GM21381 (cell line): ENCODE measurements around the gene MAMDC2.

Experiments used
- ATAC-seq: cut with Tn5 transposase; IDR thresholded peaks from one replicate; pipeline ENCODE4 v1.9.1; 2021; ENCODE audit warnings: mild to moderate bottlenecking, moderate library complexity; ENCODE audit not compliant: unreplicated experiment

MAMDC2 gene

GRCh38 chr9:70127540-70128416 is 84.1 kb downstream of the MAMDC2 start:
- no peak for ATAC-seq

- no peak for ATAC-seq
Measured at GRCh38 chr9:70130266-70130665, 86.6 kb downstream of the MAMDC2 start.

- ATAC-seq = no peak
Measured at GRCh38 chr9:70131296-70131695, 87.6 kb downstream of the MAMDC2 start.

GRCh38 chr9:70133253-70134208 is 89.9 kb downstream of the MAMDC2 start:
- ATAC-seq = no peak

- no peak for ATAC-seq
Measured at GRCh38 chr9:70134360-70134759, 90.7 kb downstream of the MAMDC2 start.

- no peak for ATAC-seq
Measured at GRCh38 chr9:70135176-70135575, 91.5 kb downstream of the MAMDC2 start.

GRCh38 chr9:70136632-70137031 is 93.0 kb downstream of the MAMDC2 start:
- ATAC-seq = no peak

- ATAC-seq = no peak
Measured at GRCh38 chr9:70137577-70137976, 93.9 kb downstream of the MAMDC2 start.

GRCh38 chr9:70142101-70142500 is 98.5 kb downstream of the MAMDC2 start:
- no peak for ATAC-seq

- no peak for ATAC-seq
Measured at GRCh38 chr9:70143394-70144130, 99.9 kb downstream of the MAMDC2 start.

GRCh38 chr9:70144131-70144503 is 100.5 kb downstream of the MAMDC2 start:
- ATAC-seq = no peak

- ATAC-seq = no peak
Measured at GRCh38 chr9:70145981-70146380, 102.3 kb downstream of the MAMDC2 start.

GRCh38 chr9:70147196-70147595 is 103.5 kb downstream of the MAMDC2 start:
- ATAC-seq = no peak

- ATAC-seq = no peak
Measured at GRCh38 chr9:70147651-70148050, 104.0 kb downstream of the MAMDC2 start.

- ATAC-seq = no peak
Measured at GRCh38 chr9:70152350-70152749, 108.7 kb downstream of the MAMDC2 start.

GRCh38 chr9:70156729-70157128 is 113.1 kb downstream of the MAMDC2 start:
- no peak for ATAC-seq

GRCh38 chr9:70159630-70160029 is 116.0 kb downstream of the MAMDC2 start:
- ATAC-seq = no peak

GRCh38 chr9:70160686-70161600 is 117.3 kb downstream of the MAMDC2 start:
- ATAC-seq = no peak

GRCh38 chr9:70165006-70165602 is 121.5 kb downstream of the MAMDC2 start:
- no peak for ATAC-seq

- no peak for ATAC-seq
Measured at GRCh38 chr9:70168521-70168920, 124.9 kb downstream of the MAMDC2 start.
